GM12891 (cell line): Measurements from ENCODE around the gene ASCC2. TPM values are rescaled to one million over a fixed set of nuclear protein-coding genes. Genes with fewer than 3 reads are reported as not detected.
A peak's percentile ranks its signal among the peaks of the same experiment; 100 is the strongest.

Experiments used
- DNase-seq: peaks from one replicate; pipeline ENCODE4 v3.0.0; 2011; ENCODE audit warnings: low spot score; ENCODE audit not compliant: insufficient read length
- FAIRE-seq: peaks from 2 replicates; lab custom pipeline; 2011; peaks lifted over from hg19 to GRCh38; lab: Jason Lieb, UNC
- PAX5 ChIP-seq: IDR thresholded peaks from 2 replicates; pipeline ENCODE4 v1.6.1; 2011; ENCODE audit warnings: low read length, moderate library complexity, mild to moderate bottlenecking; ENCODE audit not compliant: insufficient read depth, severe bottlenecking
- POLR2A ChIP-seq: IDR thresholded peaks from 2 replicates; pipeline ENCODE4 v1.6.1; 2011; ENCODE audit warnings: low read depth, low read length, control low read depth
- POLR2AphosphoS5 ChIP-seq: IDR thresholded peaks from 2 replicates; pipeline ENCODE4 v1.6.1; 2011; ENCODE audit warnings: low read depth, low read length, control low read depth
- POU2F2 ChIP-seq: IDR thresholded peaks from 2 replicates; pipeline ENCODE4 v1.6.1; 2011; ENCODE audit warnings: low read depth, mild to moderate bottlenecking, control low read depth, low read length, moderate library complexity
- SPI1 ChIP-seq: IDR thresholded peaks from 2 replicates; pipeline ENCODE4 v1.6.1; 2011; ENCODE audit warnings: low read depth, low read length, control low read depth
- TAF1 ChIP-seq: IDR thresholded peaks from 2 replicates; pipeline ENCODE4 v1.6.1; 2011; ENCODE audit warnings: low read depth, low read length, control low read depth
- polyA plus RNA-seq: library from polyadenylated mRNA; unstranded; fragments of >200 nt; gene quantifications from one replicate; pipeline ENCODE4 v1.2.1, GENCODE V29; 2012; ENCODE audit warnings: low read depth, missing spikeins, inconsistent platforms; ENCODE audit not compliant: missing spikeins

Gene ASCC2
- 40.4 TPM for polyA plus RNA-seq

- TF ChIP-seq POLR2AphosphoS5 (peak; percentile 83), PAX5 (no peak), TAF1 (peak; percentile 64; the same call in 1 of the 2 replicates), POLR2A (peak; percentile 91), POU2F2 (0 out of 2 replicates have a peak, but pooled peaks have one; percentile 12), SPI1 (peak; percentile 51)
- FAIRE-seq (peak; percentile 93), DNase-seq (peak; percentile 96)
Measured at GRCh38 chr22:29837741-29838598, at the start of gene ASCC2. Gene ASCC2, minus strand, starts transcription at chr22:29838274. Its CDS starts 5,949 bp downstream, at chr22:29832325.

GRCh38 chr22:29887358-29887757, 49.3 kb upstream of the ASCC2 start:
- TF ChIP-seq PAX5 (no peak), TAF1 (no peak), POLR2A (no peak), POU2F2 (no peak), SPI1 (no peak), POLR2AphosphoS5 (no peak)
- FAIRE-seq (no peak), DNase-seq (no peak)

- FAIRE-seq, result no peak
- no peak for TF ChIP-seq POLR2AphosphoS5
- no peak for TF ChIP-seq SPI1
- TF ChIP-seq PAX5, result no peak
- no peak for TF ChIP-seq POU2F2
- no peak for TF ChIP-seq TAF1
- TF ChIP-seq POLR2A, result no peak
- no peak for DNase-seq
Measured at GRCh38 chr22:29886596-29886995, 48.5 kb upstream of the ASCC2 start.

DNA sequence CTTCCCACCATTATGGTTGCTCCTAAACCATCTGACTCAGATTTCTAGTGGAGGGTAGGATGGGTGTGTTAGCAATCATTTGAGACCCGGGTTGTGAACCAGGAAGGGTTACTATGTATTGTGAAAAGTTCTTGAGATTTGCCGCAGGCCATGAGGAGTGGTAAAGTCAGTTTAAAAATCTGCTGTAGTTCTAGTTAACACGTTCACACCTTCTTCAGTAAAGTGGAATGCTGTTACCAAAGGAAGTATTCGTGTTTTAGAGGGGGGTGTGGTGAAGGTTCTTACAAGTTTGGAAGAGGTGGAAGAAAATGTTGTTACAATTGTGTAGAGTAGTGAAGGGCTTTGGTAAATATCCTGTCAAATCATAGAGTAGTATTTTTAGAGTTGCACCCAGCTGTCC, 47.5 kb upstream of the ASCC2 start:
- TF ChIP-seq PAX5 (no peak), POLR2A (no peak), TAF1 (no peak), SPI1 (no peak), POLR2AphosphoS5 (no peak), POU2F2 (no peak)
- no peak for FAIRE-seq
- DNase-seq, result no peak

DNA sequence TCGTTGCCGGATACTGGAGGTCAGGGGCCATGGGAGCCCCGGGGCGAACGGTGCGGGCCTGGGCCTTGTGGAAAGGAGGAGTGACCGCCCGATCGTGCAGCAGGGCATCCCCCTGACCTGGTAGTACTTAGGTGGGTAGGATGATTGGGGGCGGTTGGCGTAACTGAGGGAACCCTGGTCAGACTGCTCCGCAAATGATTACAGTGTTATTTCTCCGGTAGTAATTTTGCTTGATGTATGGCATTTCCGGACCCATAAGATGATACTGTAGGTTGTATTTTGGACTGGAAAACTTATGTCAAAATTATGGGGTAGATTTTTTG, 45.7 kb upstream of the ASCC2 start:
- no peak for DNase-seq

DNA sequence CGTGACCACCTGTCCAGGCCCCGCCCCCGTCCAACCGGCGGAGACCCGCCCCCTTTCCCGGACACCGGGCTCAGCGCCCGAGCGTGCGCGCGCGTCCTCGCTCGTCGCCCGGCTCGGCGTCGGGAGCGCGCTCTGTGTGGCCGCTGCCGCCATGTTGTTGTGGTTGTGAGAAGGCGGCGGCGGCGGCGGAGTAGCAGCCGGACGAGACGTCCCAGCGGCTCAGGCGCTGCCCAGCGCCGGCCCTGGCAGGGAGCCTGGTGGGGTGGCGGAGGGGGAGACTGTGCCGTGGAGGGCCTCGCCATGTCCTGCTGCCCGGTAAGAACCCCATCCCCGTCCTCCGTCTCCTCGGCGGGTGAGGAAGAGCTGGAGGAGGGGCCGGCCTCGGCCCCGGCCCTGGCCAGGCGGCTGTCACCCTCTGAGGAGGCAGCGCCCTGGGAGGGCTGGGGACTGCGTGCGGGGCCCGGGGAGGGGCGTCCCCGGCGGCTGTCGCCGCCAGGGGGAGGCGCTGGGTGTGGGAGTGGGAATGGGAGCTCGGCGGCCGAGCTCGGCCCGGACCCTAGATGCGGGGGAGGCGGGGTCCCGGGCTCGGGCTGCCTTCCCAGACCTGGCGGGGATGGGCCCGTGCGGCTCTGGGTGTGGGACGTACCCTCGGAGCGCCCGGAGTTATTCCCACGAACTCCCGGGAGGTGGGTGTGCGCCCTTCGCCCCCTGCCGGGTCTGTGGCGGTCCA, 45.1 kb upstream of the ASCC2 start, which contains the start of gene MTMR3:
MTMR3 (plus strand) TSS at position 130 of the 730 bp plus-strand sequence. CDS start 87,886 bp downstream, outside the sequence.
- peak; percentile 74 for DNase-seq
- TF ChIP-seq POU2F2, result no peak
- TF ChIP-seq PAX5, result no peak
- no peak for TF ChIP-seq SPI1
- TF ChIP-seq POLR2AphosphoS5, result 0 out of 2 replicates have a peak, but pooled peaks have one; percentile 29
- no peak for TF ChIP-seq TAF1
- TF ChIP-seq POLR2A, result 0 out of 2 replicates have a peak, but pooled peaks have one; percentile 33
- peak; percentile 96 for FAIRE-seq

More for the DNA sequence above, 45.7 kb upstream of the ASCC2 start:
- TF ChIP-seq POU2F2 (no peak), POLR2AphosphoS5 (no peak), PAX5 (no peak), TAF1 (no peak), POLR2A (no peak), SPI1 (no peak)
- FAIRE-seq, result peak; percentile 79

DNA sequence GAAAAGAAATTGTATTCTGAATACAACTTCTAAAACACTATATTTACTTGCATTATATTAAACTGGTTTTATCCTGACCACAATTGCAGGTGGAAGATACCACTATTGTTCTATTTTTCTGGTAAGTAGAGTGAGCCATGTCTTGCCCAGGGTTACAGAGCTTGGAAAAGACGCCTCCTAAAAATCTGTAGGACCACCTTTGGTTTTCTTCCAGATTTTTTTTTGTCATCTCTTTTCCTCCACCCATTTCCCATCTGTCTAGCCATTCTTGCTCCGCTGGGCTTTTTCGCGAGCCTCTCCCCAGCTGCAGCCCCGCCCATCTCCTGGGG, 44.6 kb upstream of the ASCC2 start:
- TF ChIP-seq TAF1, result no peak
- no peak for TF ChIP-seq PAX5
- no peak for DNase-seq
- FAIRE-seq, result no peak

DNA sequence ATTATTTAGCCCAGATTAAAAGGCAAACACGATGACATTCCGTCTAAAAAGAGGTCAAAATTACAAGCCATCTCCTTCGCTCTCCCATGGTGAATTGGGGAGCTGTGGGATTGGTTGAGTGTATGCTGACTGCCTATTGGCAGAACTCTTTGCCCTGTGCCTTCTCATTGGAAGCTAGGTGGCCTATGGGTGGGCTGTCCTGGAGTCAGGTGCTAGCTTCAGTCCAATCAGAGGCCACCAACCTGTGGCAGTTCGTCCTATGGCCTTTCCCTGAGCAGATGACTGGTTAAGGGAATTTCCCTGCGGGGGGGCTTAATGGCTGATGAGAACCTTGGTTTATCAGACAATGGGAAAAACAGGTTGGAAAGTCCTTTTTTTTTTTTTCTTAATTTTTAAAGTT, 41.7 kb upstream of the ASCC2 start:
- TF ChIP-seq PAX5 (no peak), SPI1 (no peak), POLR2AphosphoS5 (no peak), POU2F2 (no peak), TAF1 (no peak), POLR2A (no peak)
- DNase-seq (no peak), FAIRE-seq (no peak)

- no peak for TF ChIP-seq POLR2AphosphoS5
- no peak for TF ChIP-seq POU2F2
- TF ChIP-seq SPI1, result no peak
- no peak for TF ChIP-seq TAF1
- TF ChIP-seq POLR2A, result no peak
- no peak for TF ChIP-seq PAX5
- FAIRE-seq (no peak), DNase-seq (no peak)
Measured at GRCh38 chr22:29877620-29878019, 39.5 kb upstream of the ASCC2 start.
